Measurements from ENCODE around the gene SH3RF2.

SH3RF2 gene

GRCh38 chr5:146041180-146041789 is 104.9 kb downstream of the SH3RF2 start:
- H3K4me2 ChIP-seq: no peak overlapping the region
- no peak overlapping the region for H2AFZ ChIP-seq (ENCODE audit: low read depth)
- H3K9ac ChIP-seq: no peak overlapping the region
- no peaks in the 10 kb centered on the region for H4K20me1 ChIP-seq (ENCODE audit: insufficient read depth)
- TF ChIP-seq, protein P1, sequence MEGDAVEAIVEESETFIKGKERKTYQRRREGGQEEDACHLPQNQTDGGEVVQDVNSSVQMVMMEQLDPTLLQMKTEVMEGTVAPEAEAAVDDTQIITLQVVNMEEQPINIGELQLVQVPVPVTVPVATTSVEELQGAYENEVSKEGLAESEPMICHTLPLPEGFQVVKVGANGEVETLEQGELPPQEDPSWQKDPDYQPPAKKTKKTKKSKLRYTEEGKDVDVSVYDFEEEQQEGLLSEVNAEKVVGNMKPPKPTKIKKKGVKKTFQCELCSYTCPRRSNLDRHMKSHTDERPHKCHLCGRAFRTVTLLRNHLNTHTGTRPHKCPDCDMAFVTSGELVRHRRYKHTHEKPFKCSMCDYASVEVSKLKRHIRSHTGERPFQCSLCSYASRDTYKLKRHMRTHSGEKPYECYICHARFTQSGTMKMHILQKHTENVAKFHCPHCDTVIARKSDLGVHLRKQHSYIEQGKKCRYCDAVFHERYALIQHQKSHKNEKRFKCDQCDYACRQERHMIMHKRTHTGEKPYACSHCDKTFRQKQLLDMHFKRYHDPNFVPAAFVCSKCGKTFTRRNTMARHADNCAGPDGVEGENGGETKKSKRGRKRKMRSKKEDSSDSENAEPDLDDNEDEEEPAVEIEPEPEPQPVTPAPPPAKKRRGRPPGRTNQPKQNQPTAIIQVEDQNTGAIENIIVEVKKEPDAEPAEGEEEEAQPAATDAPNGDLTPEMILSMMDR (conservative IDR thresholded peaks at IDR 0.05; ENCODE audit: low read depth, low read length): peak; percentile 67
- no peaks in the 10 kb centered on the region for H3K27me3 ChIP-seq (ENCODE audit: insufficient read depth, low read depth)
- no peak overlapping the region for H3K4me3 ChIP-seq (IDR thresholded peaks at IDR 0.05; ENCODE audit: insufficient read depth, low read depth, low read length)
- H3K79me2 ChIP-seq (ENCODE audit: insufficient read depth, low read depth): no peaks in the 10 kb centered on the region
- no peak overlapping the region for H3K27ac ChIP-seq
- H3K36me3 ChIP-seq (ENCODE audit: insufficient read depth): no peaks in the 10 kb centered on the region
- peaks cover 3% of the 10 kb centered on the region for H3K4me1 ChIP-seq (ENCODE audit: low read depth, poor library complexity, severe bottlenecking)

DNA sequence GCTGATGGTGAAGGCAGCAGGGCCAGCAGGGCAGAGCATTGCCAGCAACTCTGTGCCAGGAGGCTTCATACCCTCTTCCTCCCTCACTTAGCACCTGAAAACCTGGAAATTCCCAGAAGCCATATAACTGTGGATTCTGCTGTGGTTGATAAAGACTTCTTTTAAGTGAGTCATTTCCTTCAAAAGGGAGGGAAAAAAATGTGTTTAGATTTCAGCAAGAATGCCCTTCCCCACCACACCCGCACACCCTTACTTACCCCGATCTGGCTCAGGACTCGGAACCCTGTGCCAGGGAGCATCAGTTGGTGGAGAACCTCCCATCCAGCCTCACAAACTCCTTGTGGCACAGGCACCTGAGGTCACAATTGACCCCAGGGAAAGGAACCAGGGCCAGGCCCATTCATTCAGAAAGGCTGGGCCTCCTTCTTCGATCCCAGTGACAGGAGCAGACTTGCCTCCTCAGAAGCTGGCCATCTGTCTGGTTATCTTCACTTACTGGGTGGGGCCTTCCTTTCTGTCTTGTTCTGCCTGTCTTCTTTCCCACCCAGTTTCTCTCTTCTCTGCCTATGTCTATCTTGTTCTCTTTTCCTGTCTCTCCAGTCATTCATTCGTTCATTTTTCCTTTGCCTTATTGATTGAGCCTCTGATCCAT is 106.4 kb downstream of the SH3RF2 start:
- no peaks in the 10 kb centered on the region for H3K27me3 ChIP-seq (ENCODE audit: insufficient read depth, low read depth)
- no peaks in the 10 kb centered on the region for H3K79me2 ChIP-seq (ENCODE audit: insufficient read depth, low read depth)
- TF ChIP-seq, protein P1 (conservative IDR thresholded peaks at IDR 0.05; ENCODE audit: low read depth, low read length): no peak
- no peak overlapping the region for H3K27ac ChIP-seq
- no peak overlapping the region for H3K9ac ChIP-seq
- peaks cover 18% of the 10 kb centered on the region for H3K4me1 ChIP-seq (ENCODE audit: low read depth, poor library complexity, severe bottlenecking)
- H3K36me3 ChIP-seq (ENCODE audit: insufficient read depth): no peaks in the 10 kb centered on the region
- no peaks in the 10 kb centered on the region for H4K20me1 ChIP-seq (ENCODE audit: insufficient read depth)
- H3K4me2 ChIP-seq: no peak overlapping the region
- H3K4me3 ChIP-seq (IDR thresholded peaks at IDR 0.05; ENCODE audit: insufficient read depth, low read depth, low read length): no peak overlapping the region
- H2AFZ ChIP-seq (ENCODE audit: low read depth): no peak overlapping the region

DNA sequence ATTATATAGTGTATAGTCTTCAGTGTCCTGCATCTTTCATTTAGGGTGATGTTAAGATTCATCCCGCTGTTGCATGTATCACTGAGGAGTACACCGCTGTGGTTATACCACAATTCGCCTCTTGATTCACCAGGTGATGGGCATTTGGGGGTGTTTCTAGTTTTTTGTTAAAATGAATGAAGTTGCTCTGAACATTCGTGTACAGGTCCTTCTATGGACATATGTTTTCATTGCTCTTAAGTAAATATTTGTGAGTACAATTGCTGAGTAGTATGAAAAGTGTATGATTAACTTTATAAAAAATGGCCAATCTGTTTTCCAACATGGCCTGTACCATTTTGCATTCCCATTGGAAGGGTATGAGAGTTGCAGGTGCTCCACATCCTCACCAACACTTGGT is 107.3 kb downstream of the SH3RF2 start:
- H3K4me3 ChIP-seq (IDR thresholded peaks at IDR 0.05; ENCODE audit: insufficient read depth, low read depth, low read length): no peak overlapping the region
- no peaks in the 10 kb centered on the region for H4K20me1 ChIP-seq (ENCODE audit: insufficient read depth)
- TF ChIP-seq, protein P1 (conservative IDR thresholded peaks at IDR 0.05; ENCODE audit: low read depth, low read length): no peak
- H3K4me2 ChIP-seq: no peak overlapping the region
- H3K27ac ChIP-seq: no peak overlapping the region
- H3K27me3 ChIP-seq (ENCODE audit: insufficient read depth, low read depth): no peaks in the 10 kb centered on the region
- peaks cover 28% of the 10 kb centered on the region for H3K4me1 ChIP-seq (ENCODE audit: low read depth, poor library complexity, severe bottlenecking)
- no peak overlapping the region for H3K9ac ChIP-seq
- no peak overlapping the region for H2AFZ ChIP-seq (ENCODE audit: low read depth)
- no peaks in the 10 kb centered on the region for H3K36me3 ChIP-seq (ENCODE audit: insufficient read depth)
- no peaks in the 10 kb centered on the region for H3K79me2 ChIP-seq (ENCODE audit: insufficient read depth, low read depth)

GRCh38 chr5:146047396-146047795 is 111.0 kb downstream of the SH3RF2 start:
- Histone ChIP-seq H3K79me2 (ENCODE audit: insufficient read depth, low read depth) (no peaks in the 10 kb centered on the region), H3K4me1 (ENCODE audit: low read depth, poor library complexity, severe bottlenecking) (peaks cover 35% of the 10 kb centered on the region), H3K4me3 (IDR thresholded peaks at IDR 0.05; ENCODE audit: insufficient read depth, low read depth, low read length) (no peak overlapping the region), H4K20me1 (ENCODE audit: insufficient read depth) (no peaks in the 10 kb centered on the region), H3K27ac (peak overlapping the region; percentile 30; the same call in 1 of the 2 replicates), H3K4me2 (peak overlapping the region; percentile 34), H3K36me3 (ENCODE audit: insufficient read depth) (no peaks in the 10 kb centered on the region), H3K9ac (no peak overlapping the region), H2AFZ (ENCODE audit: low read depth) (peak overlapping the region; percentile 25; the same call in 1 of the 2 replicates), H3K27me3 (ENCODE audit: insufficient read depth, low read depth) (no peaks in the 10 kb centered on the region)
- TF ChIP-seq, protein P1 (conservative IDR thresholded peaks at IDR 0.05; ENCODE audit: low read depth, low read length): no peak

All from KMS-11 (cell line).